Esophagus muscularis mucosa (tissue), 3 donors: ENCODE data around the gene IQGAP2.

Experiments
- CTCF ChIP-seq, 3 experiments: fragments of 200-600 bp in 2 of 3; fragments of 450-650 bp in 1 of 3; sonication (generic) in 2 of 3; IDR thresholded peaks; one replicate each; pipeline ENCODE4 v1.5.1; 2017 to 2019; ENCODE audit warnings: antibody characterized with exemption in 3 of 3, mild to moderate bottlenecking in 2 of 3, moderate library complexity in 1 of 3
- POLR2A ChIP-seq: fragments of 450-650 bp; IDR thresholded peaks from one replicate; pipeline ENCODE4 v1.6.1; 2017; ENCODE audit warnings: antibody characterized with exemption, moderate library complexity, mild to moderate bottlenecking, low read depth
- POLR2AphosphoS5 ChIP-seq, 2 donors: sonication (generic); formaldehyde crosslinking; IDR thresholded peaks; one replicate each; pipeline ENCODE4 v1.6.1; 2017; ENCODE audit warnings: antibody characterized with exemption in 2 of 2

- TF ChIP-seq CTCF (IDR thresholded peaks at IDR 0.05) (no peak), POLR2A (peak; percentile 22), POLR2AphosphoS5 (IDR thresholded peaks at IDR 0.05) (no peak)
Measured at GRCh38 chr5:76547242-76547890, 144.3 kb downstream of the IQGAP2 start.
